ENCODE data around the gene TSHZ2.

DNA sequence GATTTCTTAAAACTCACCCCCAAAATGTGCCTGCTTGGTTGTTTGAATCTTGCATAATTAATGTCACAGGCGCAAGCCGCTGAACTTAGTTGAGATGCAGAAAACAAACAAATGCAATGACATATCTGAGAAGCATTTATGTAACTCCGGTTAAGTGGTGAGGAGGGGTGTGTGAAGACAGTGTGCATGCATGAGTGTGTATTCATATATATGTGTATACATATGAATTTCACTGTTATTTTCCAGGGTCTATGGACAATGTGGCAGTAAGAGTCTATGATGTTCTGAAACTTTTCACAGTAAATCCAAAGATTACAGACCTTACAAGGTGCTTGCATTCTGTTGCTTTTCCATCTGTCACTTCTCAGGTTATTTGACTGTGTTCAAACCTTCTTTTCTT is 518.5 kb downstream of the TSHZ2 start:
- no peak for TF ChIP-seq CTCF (conservative IDR thresholded peaks at IDR 0.05)
- TF ChIP-seq ZFX (IDR thresholded peaks at IDR 0.05) = no peak

All from C4-2B (cell line).